Muscle of leg (tissue), 16 donors: Measurements from ENCODE around the gene ERVW-1. TPM values are rescaled to one million over a fixed set of nuclear protein-coding genes. Genes with fewer than 3 reads are reported as not detected.
"Not testable (repeated sequence)": the region's sequence is repeated elsewhere in the genome, so short reads cannot be mapped to it uniquely, and the experiment has no call there.

Experiments used
- DNase-seq: peaks from one replicate; pipeline ENCODE4 v3.0.0; 2013
- H3K27ac ChIP-seq: one replicate; pipeline ENCODE4 v1.5.1; 2013; ENCODE audit warnings: mild to moderate bottlenecking, low read length, control low read depth
- H3K27me3 ChIP-seq: one replicate; pipeline ENCODE4 v1.6.1; 2013; ENCODE audit warnings: low read length; ENCODE audit not compliant: control insufficient read depth, insufficient read depth
- H3K36me3 ChIP-seq: one replicate; pipeline ENCODE4 v1.6.1; 2013; ENCODE audit warnings: low read length; ENCODE audit not compliant: control insufficient read depth, insufficient read depth
- H3K4me1 ChIP-seq: one replicate; pipeline ENCODE4 v1.6.1; 2013; ENCODE audit warnings: low read length; ENCODE audit not compliant: control insufficient read depth, insufficient read depth
- H3K4me3 ChIP-seq: one replicate; pipeline ENCODE4 v1.5.1; 2013; ENCODE audit warnings: low read length, control low read depth
- H3K9me3 ChIP-seq: replicated peaks from 2 replicates; pipeline ENCODE4 v1.6.1; 2013; ENCODE audit warnings: low read depth, low read length; ENCODE audit not compliant: control insufficient read depth
- WGBS: methylation state at CpG from one replicate; pipeline ENCODE4 v1.1.5; 2013; ENCODE audit warnings: missing lambda C conversion rate; ENCODE audit not compliant: insufficient coverage; 5-methylcytosine and 5-hydroxymethylcytosine counted together
- long read RNA-seq, 11 donors: transcript quantifications; one replicate each; lab custom pipeline, GENCODE V29; 2026
- polyA plus RNA-seq, 8 donors: library from polyadenylated mRNA; unstranded; fragments of 120-200 nt; gene quantifications; one replicate each; pipeline versions ENCODE4 v1.2.1 to v1.2.3, GENCODE V29; 2013; ENCODE audit warnings: inconsistent platforms in 1 of 8, low replicate concordance in 1 of 8; ENCODE audit not compliant: insufficient read length in 8 of 8, insufficient read depth in 1 of 8
- total RNA-seq: library from RNA; stranded (reverse); fragments of 120-200 nt; gene quantifications from one replicate; pipeline ENCODE4 v1.2.4, GENCODE V29; 2013

The ERVW-1 gene
- total RNA-seq (0.40 TPM), polyA plus RNA-seq (1 to 10 TPM in 1 of 8 donors, under 1 TPM in 7; 0.38 to 1.6 (median 0.70) TPM)
- long read RNA-seq, donor 1: 0 reads
- long read RNA-seq, donor 2: 0 reads
- long read RNA-seq, donor 3: 0 reads
- long read RNA-seq, donor 4: 0 reads
- long read RNA-seq, donor 5: 0 reads
- long read RNA-seq, donor 6, partial matches to known transcripts: 17 of 17 reads
- long read RNA-seq, donor 6, other reads (novel, unspliced or antisense): 0 of 17 reads
- long read RNA-seq, donor 7, partial matches to known transcripts: 0 of 2 reads
- long read RNA-seq, donor 7, other reads (novel, unspliced or antisense): 0 of 2 reads
- long read RNA-seq, donor 8: 0 reads
- long read RNA-seq, donor 9: 0 reads
- long read RNA-seq, donor 10: 0 reads
- long read RNA-seq, donor 11: 0 reads

- not testable (repeated sequence) for H3K27ac ChIP-seq, H3K27me3 ChIP-seq, H3K36me3 ChIP-seq, H3K9me3 ChIP-seq, DNase-seq, H3K4me3 ChIP-seq, H3K4me1 ChIP-seq
- 95% methylated on average over 3 of the region's 11 CpGs for WGBS
These were observed at the start of gene ERVW-1 for GRCh38 chr7:92477681-92478080. TSS of gene ERVW-1 (minus strand) at chr7:92477946. CDS start at chr7:92470381, 7,565 bp downstream.

GRCh38 chr7:92523110-92523509 lies 45.4 kb upstream of the ERVW-1 start:
- DNase-seq: no peak
- WGBS: no CpG with 5 or more reads among the region's 2 CpGs
- Histone ChIP-seq H3K27me3 (no peaks in the 10 kb centered on the region), H3K4me1 (peaks cover 5% of the 10 kb centered on the region), H3K27ac (no peak overlapping the region), H3K36me3 (peaks cover 10% of the 10 kb centered on the region), H3K9me3 (no peaks in the 10 kb centered on the region), H3K4me3 (no peak overlapping the region)

- Histone ChIP-seq H3K9me3 (no peaks in the 10 kb centered on the region), H3K4me1 (no peaks in the 10 kb centered on the region), H3K36me3 (peaks cover 13% of the 10 kb centered on the region), H3K4me3 (no peak overlapping the region), H3K27me3 (no peaks in the 10 kb centered on the region), H3K27ac (no peak overlapping the region)
- WGBS: no CpG with 5 or more reads among the region's 1 CpG
- no peak for DNase-seq
These were observed 42.3 kb upstream of the ERVW-1 start for GRCh38 chr7:92520024-92520423.

GRCh38 chr7:92517631-92518030 lies 39.9 kb upstream of the ERVW-1 start:
- DNase-seq: no peak
- Histone ChIP-seq H3K4me3 (no peak overlapping the region), H3K4me1 (no peaks in the 10 kb centered on the region), H3K36me3 (peaks cover 13% of the 10 kb centered on the region), H3K27ac (no peak overlapping the region), H3K9me3 (no peaks in the 10 kb centered on the region), H3K27me3 (no peaks in the 10 kb centered on the region)
- WGBS: no CpG with 5 or more reads among the region's 3 CpGs

GRCh38 chr7:92513167-92513902 lies 35.6 kb upstream of the ERVW-1 start:
- Histone ChIP-seq H3K4me1 (no peaks in the 10 kb centered on the region), H3K9me3 (no peaks in the 10 kb centered on the region), H3K36me3 (peaks cover 7% of the 10 kb centered on the region), H3K27me3 (no peaks in the 10 kb centered on the region), H3K4me3 (no peak overlapping the region), H3K27ac (no peak overlapping the region)
- no CpG with 5 or more reads among the region's 3 CpGs for WGBS
- no peak for DNase-seq

GRCh38 chr7:92508946-92509345 lies 31.2 kb upstream of the ERVW-1 start:
- peaks cover 13% of the 10 kb centered on the region for H3K36me3 ChIP-seq
- no peak overlapping the region for H3K27ac ChIP-seq
- H3K4me3 ChIP-seq: no peak overlapping the region
- no peaks in the 10 kb centered on the region for H3K27me3 ChIP-seq
- DNase-seq: no peak
- no peaks in the 10 kb centered on the region for H3K4me1 ChIP-seq
- H3K9me3 ChIP-seq: no peaks in the 10 kb centered on the region
- no CpG with 5 or more reads among the region's 5 CpGs for WGBS

GRCh38 chr7:92506363-92506762 lies 28.6 kb upstream of the ERVW-1 start:
- no peaks in the 10 kb centered on the region for H3K9me3 ChIP-seq
- no peak for DNase-seq
- peaks cover 17% of the 10 kb centered on the region for H3K36me3 ChIP-seq
- no peak overlapping the region for H3K27ac ChIP-seq
- no CpG with 5 or more reads among the region's 2 CpGs for WGBS
- H3K27me3 ChIP-seq: no peaks in the 10 kb centered on the region
- H3K4me1 ChIP-seq: no peaks in the 10 kb centered on the region
- no peak overlapping the region for H3K4me3 ChIP-seq

- Histone ChIP-seq H3K9me3 (no peaks in the 10 kb centered on the region), H3K27me3 (no peaks in the 10 kb centered on the region), H3K27ac (no peak overlapping the region), H3K4me3 (no peak overlapping the region), H3K36me3 (peaks cover 28% of the 10 kb centered on the region), H3K4me1 (no peaks in the 10 kb centered on the region)
- 76% methylated on average over 3 of the region's 3 CpGs for WGBS
- no peak for DNase-seq
These were observed 26.8 kb upstream of the ERVW-1 start for GRCh38 chr7:92504563-92504962.

- peaks cover 33% of the 10 kb centered on the region for H3K36me3 ChIP-seq
- 88% methylated on average over 2 of the region's 2 CpGs for WGBS
- H3K27me3 ChIP-seq: no peaks in the 10 kb centered on the region
- no peak overlapping the region for H3K4me3 ChIP-seq
- H3K9me3 ChIP-seq: no peaks in the 10 kb centered on the region
- no peaks in the 10 kb centered on the region for H3K4me1 ChIP-seq
- no peak for DNase-seq
- no peak overlapping the region for H3K27ac ChIP-seq
These were observed 26.0 kb upstream of the ERVW-1 start for GRCh38 chr7:92503767-92504166.

- H3K36me3 ChIP-seq: peaks cover 32% of the 10 kb centered on the region
- H3K4me1 ChIP-seq: no peaks in the 10 kb centered on the region
- no peaks in the 10 kb centered on the region for H3K9me3 ChIP-seq
- DNase-seq: no peak
- no peak overlapping the region for H3K27ac ChIP-seq
- WGBS: no CpG with 5 or more reads among the region's 2 CpGs
- no peaks in the 10 kb centered on the region for H3K27me3 ChIP-seq
- no peak overlapping the region for H3K4me3 ChIP-seq
These were observed 20.8 kb upstream of the ERVW-1 start for GRCh38 chr7:92498557-92498956.
